ENCODE data around the gene DISC1. TPM values are rescaled to one million over a fixed set of nuclear protein-coding genes. Genes with fewer than 3 reads are reported as not detected.

The DISC1 gene
- total and polyA plus RNA-seq, 2 experiments from 2014 or later, result 2.1 to 6.5 TPM

DNA sequence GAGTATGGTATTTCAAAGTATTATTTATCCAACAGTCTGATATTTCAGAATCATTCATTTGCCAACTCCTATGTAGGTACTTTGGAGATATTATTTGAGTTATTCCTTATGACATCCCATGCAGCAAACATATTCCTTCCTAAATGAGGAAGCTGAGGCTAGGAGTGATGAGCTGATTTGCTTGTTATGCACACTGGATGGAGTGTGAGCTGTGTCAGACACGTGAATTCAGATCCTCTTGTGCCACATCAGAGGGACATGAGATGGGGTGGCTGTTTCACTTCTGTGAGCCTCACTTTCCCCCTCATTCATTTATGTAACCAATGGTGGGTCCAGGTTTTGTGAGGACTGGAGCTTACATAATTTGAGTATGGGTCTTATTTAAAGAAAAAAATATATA is 215.9 kb downstream of the DISC1 start:
- ATAC-seq, result no peak
- Histone ChIP-seq H3K36me3 (ENCODE audit: insufficient read depth) (no peaks in the 10 kb centered on the region), H3K27me3 (ENCODE audit: insufficient read depth) (no peaks in the 10 kb centered on the region), H3K4me1 (ENCODE audit: insufficient read depth) (peaks cover 4% of the 10 kb centered on the region; the same call in 1 of the 2 replicates), H4K20me1 (replicated peaks; ENCODE audit: insufficient read depth) (no peaks in the 10 kb centered on the region; the same call in none of the 2 replicates), H3K27ac (ENCODE audit: low read depth) (no peak overlapping the region), H2AFZ (no peak overlapping the region), H3F3A (replicated peaks; ENCODE audit: low read depth) (no peaks in the 10 kb centered on the region), H3K9me2 (ENCODE audit: insufficient read depth) (no peaks in the 10 kb centered on the region), H3K79me2 (replicated peaks; ENCODE audit: insufficient read depth) (no peaks in the 10 kb centered on the region), H3K4me3 (no peak overlapping the region), H3K4me2 (no peak overlapping the region)
- Mint-ChIP-seq H3K4me1 (peaks cover 5% of the 10 kb centered on the region; the same call in 1 of the 3 replicates), H3K27me3 (ENCODE audit: insufficient read depth, low read depth, poor library complexity) (no peaks in the 10 kb centered on the region), H3K36me3 (ENCODE audit: low read depth) (no peaks in the 10 kb centered on the region), H3K4me3 (no peak overlapping the region), H3K27ac (no peak overlapping the region), H3K9me3 (no peaks in the 10 kb centered on the region)
- DNase-seq (ENCODE audit: low spot score), result no peak
- TF ChIP-seq, protein P1, sequence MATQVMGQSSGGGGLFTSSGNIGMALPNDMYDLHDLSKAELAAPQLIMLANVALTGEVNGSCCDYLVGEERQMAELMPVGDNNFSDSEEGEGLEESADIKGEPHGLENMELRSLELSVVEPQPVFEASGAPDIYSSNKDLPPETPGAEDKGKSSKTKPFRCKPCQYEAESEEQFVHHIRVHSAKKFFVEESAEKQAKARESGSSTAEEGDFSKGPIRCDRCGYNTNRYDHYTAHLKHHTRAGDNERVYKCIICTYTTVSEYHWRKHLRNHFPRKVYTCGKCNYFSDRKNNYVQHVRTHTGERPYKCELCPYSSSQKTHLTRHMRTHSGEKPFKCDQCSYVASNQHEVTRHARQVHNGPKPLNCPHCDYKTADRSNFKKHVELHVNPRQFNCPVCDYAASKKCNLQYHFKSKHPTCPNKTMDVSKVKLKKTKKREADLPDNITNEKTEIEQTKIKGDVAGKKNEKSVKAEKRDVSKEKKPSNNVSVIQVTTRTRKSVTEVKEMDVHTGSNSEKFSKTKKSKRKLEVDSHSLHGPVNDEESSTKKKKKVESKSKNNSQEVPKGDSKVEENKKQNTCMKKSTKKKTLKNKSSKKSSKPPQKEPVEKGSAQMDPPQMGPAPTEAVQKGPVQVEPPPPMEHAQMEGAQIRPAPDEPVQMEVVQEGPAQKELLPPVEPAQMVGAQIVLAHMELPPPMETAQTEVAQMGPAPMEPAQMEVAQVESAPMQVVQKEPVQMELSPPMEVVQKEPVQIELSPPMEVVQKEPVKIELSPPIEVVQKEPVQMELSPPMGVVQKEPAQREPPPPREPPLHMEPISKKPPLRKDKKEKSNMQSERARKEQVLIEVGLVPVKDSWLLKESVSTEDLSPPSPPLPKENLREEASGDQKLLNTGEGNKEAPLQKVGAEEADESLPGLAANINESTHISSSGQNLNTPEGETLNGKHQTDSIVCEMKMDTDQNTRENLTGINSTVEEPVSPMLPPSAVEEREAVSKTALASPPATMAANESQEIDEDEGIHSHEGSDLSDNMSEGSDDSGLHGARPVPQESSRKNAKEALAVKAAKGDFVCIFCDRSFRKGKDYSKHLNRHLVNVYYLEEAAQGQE (IDR thresholded peaks at IDR 0.05; ENCODE audit: unreplicated experiment), result no peak
- no peak for TF ChIP-seq EZH2 (IDR thresholded peaks at IDR 0.05; ENCODE audit: low read depth, unreplicated experiment)
- TF ChIP-seq, protein P2, sequence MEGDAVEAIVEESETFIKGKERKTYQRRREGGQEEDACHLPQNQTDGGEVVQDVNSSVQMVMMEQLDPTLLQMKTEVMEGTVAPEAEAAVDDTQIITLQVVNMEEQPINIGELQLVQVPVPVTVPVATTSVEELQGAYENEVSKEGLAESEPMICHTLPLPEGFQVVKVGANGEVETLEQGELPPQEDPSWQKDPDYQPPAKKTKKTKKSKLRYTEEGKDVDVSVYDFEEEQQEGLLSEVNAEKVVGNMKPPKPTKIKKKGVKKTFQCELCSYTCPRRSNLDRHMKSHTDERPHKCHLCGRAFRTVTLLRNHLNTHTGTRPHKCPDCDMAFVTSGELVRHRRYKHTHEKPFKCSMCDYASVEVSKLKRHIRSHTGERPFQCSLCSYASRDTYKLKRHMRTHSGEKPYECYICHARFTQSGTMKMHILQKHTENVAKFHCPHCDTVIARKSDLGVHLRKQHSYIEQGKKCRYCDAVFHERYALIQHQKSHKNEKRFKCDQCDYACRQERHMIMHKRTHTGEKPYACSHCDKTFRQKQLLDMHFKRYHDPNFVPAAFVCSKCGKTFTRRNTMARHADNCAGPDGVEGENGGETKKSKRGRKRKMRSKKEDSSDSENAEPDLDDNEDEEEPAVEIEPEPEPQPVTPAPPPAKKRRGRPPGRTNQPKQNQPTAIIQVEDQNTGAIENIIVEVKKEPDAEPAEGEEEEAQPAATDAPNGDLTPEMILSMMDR (conservative IDR thresholded peaks at IDR 0.05; ENCODE audit: low read depth in 2 of 2), result no peak
- TF ChIP-seq, protein P3, sequence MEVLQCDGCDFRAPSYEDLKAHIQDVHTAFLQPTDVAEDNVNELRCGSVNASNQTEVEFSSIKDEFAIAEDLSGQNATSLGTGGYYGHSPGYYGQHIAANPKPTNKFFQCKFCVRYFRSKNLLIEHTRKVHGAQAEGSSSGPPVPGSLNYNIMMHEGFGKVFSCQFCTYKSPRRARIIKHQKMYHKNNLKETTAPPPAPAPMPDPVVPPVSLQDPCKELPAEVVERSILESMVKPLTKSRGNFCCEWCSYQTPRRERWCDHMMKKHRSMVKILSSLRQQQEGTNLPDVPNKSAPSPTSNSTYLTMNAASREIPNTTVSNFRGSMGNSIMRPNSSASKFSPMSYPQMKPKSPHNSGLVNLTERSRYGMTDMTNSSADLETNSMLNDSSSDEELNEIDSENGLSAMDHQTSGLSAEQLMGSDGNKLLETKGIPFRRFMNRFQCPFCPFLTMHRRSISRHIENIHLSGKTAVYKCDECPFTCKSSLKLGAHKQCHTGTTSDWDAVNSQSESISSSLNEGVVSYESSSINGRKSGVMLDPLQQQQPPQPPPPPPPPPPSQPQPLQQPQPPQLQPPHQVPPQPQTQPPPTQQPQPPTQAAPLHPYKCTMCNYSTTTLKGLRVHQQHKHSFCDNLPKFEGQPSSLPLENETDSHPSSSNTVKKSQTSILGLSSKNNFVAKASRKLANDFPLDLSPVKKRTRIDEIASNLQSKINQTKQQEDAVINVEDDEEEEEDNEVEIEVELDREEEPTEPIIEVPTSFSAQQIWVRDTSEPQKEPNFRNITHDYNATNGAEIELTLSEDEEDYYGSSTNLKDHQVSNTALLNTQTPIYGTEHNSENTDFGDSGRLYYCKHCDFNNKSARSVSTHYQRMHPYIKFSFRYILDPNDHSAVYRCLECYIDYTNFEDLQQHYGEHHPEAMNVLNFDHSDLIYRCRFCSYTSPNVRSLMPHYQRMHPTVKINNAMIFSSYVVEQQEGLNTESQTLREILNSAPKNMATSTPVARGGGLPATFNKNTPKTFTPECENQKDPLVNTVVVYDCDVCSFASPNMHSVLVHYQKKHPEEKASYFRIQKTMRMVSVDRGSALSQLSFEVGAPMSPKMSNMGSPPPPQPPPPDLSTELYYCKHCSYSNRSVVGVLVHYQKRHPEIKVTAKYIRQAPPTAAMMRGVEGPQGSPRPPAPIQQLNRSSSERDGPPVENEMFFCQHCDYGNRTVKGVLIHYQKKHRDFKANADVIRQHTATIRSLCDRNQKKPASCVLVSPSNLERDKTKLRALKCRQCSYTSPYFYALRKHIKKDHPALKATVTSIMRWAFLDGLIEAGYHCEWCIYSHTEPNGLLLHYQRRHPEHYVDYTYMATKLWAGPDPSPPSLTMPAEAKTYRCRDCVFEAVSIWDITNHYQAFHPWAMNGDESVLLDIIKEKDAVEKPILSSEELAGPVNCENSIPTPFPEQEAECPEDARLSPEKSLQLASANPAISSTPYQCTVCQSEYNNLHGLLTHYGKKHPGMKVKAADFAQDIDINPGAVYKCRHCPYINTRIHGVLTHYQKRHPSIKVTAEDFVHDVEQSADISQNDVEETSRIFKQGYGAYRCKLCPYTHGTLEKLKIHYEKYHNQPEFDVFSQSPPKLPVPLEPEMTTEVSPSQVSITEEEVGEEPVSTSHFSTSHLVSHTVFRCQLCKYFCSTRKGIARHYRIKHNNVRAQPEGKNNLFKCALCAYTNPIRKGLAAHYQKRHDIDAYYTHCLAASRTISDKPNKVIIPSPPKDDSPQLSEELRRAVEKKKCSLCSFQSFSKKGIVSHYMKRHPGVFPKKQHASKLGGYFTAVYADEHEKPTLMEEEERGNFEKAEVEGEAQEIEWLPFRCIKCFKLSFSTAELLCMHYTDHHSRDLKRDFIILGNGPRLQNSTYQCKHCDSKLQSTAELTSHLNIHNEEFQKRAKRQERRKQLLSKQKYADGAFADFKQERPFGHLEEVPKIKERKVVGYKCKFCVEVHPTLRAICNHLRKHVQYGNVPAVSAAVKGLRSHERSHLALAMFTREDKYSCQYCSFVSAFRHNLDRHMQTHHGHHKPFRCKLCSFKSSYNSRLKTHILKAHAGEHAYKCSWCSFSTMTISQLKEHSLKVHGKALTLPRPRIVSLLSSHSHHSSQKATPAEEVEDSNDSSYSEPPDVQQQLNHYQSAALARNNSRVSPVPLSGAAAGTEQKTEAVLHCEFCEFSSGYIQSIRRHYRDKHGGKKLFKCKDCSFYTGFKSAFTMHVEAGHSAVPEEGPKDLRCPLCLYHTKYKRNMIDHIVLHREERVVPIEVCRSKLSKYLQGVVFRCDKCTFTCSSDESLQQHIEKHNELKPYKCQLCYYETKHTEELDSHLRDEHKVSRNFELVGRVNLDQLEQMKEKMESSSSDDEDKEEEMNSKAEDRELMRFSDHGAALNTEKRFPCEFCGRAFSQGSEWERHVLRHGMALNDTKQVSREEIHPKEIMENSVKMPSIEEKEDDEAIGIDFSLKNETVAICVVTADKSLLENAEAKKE (CRISPR knock-in tag; IDR thresholded peaks at IDR 0.05), result no peak
- TF ChIP-seq EZH2phosphoT487 (IDR thresholded peaks at IDR 0.05; ENCODE audit: unreplicated experiment), result no peak
- TF ChIP-seq ZNF331 (CRISPR knock-in tag; IDR thresholded peaks at IDR 0.05; ENCODE audit: low read depth), result no peak
- no peak for TF ChIP-seq NANOG (IDR thresholded peaks at IDR 0.05; ENCODE audit: borderline replicate concordance)
- no peak for TF ChIP-seq STAT1 (IDR thresholded peaks at IDR 0.05; ENCODE audit: unreplicated experiment)
- TF ChIP-seq ZNF114 (CRISPR knock-in tag; IDR thresholded peaks at IDR 0.05), result no peak
- no peak for TF ChIP-seq POLR2AphosphoS5 (IDR thresholded peaks at IDR 0.05; ENCODE audit: low read depth)
- TF ChIP-seq CREB1 (CRISPR knock-in tag; IDR thresholded peaks at IDR 0.05; ENCODE audit: low read depth), result no peak
- TF ChIP-seq, protein P4, sequence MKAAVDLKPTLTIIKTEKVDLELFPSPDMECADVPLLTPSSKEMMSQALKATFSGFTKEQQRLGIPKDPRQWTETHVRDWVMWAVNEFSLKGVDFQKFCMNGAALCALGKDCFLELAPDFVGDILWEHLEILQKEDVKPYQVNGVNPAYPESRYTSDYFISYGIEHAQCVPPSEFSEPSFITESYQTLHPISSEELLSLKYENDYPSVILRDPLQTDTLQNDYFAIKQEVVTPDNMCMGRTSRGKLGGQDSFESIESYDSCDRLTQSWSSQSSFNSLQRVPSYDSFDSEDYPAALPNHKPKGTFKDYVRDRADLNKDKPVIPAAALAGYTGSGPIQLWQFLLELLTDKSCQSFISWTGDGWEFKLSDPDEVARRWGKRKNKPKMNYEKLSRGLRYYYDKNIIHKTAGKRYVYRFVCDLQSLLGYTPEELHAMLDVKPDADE (IDR thresholded peaks at IDR 0.05), result no peak
- TF ChIP-seq JUNB (IDR thresholded peaks at IDR 0.05; ENCODE audit: unreplicated experiment), result no peak
